ENCODE data around the gene NSDHL. TPM values are rescaled to one million over a fixed set of nuclear protein-coding genes. Genes with fewer than 3 reads are reported as not detected.

Gene NSDHL
- total RNA-seq, 1 donor from 2014 or later = 11.3 TPM

- no peak for DNase-seq
Measured at GRCh38 chrX:152915541-152916241, 84.8 kb downstream of the NSDHL start.

DNA sequence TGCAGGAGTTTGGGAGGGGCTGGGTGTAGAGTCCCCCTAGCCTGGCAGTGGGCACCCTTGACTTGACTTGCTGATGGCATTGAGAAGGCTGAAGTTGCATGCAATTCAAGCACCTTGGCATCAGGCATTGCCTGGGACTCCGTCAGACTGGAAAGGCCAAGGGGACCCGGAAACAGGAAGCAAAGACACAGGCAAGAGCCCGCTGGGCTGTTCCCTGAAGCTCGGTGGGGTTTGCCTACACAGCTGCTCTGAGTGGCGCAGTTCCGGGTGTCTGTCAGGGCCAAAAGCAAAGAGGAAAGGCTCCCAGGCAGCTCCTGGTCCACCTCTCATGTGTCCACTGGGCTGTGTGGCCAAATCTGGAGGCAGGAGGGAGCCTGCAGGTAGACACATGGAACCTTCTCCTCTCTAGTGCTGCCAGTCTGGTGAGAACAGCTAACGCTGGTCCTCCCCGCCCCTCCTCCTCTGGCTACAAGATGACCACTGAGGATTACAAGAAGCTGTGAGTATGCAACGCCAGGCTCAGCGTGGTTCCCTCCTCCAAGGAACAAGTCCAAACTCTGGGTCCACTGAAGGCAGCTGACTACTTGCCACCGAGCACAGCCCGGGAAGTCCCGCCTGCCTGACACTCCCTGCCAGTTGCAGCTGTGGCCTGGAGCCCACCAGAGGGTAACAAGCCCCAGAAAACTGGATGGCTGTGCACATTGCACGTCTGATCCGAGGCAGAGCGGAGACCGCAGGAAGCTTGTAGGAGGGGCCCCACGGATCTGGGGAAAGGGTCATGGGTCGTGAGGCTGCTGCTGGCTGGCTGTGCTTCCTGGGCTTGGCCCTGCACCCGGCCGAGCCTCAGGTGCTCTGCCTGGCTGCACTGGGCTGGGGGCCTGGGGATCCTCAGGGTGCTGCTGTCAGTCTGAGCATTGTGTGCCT lies 87.1 kb downstream of the NSDHL start:
- no peak for DNase-seq

DNA sequence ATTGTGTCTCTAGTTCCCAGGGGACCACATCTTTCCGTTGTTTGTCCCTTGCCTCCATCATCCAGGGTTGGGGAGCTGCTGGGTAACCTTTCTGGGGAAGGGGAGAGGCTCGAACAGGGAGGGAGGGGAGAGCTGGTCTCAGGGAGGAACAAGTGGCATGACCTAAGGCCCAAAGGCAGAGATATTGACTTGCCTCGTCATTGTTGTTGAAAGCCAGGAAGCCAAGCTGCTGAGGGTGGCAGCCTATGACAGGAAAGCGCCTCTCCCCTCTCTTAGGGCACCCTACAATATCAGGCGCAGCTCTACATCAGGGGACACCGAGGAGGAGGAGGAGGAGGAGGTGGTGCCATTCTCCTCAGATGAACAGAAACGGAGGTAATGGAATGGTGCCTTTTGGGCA lies 87.8 kb downstream of the NSDHL start:
- no peak for DNase-seq

Other genes with a start within 250 kb of the NSDHL start
- 0.79 TPM for gene GABRQ, start 193.2 kb upstream of the NSDHL start, total RNA-seq
- not detected for gene MAGEA3, start 132.3 kb upstream of the NSDHL start, total RNA-seq
- not detected for gene CSAG2, start 121.8 kb upstream of the NSDHL start, total RNA-seq
- not detected for gene MAGEA2B, start 116.4 kb upstream of the NSDHL start, total RNA-seq
- not detected for gene CSAG1, start 97.3 kb upstream of the NSDHL start, total RNA-seq
- gene MAGEA12, start 97.3 kb upstream of the NSDHL start, total RNA-seq = not detected
- not detected for gene MAGEA2, start 77.2 kb upstream of the NSDHL start, total RNA-seq
- not detected for gene CSAG3, start 71.8 kb upstream of the NSDHL start, total RNA-seq
- gene MAGEA6, start 61.4 kb upstream of the NSDHL start, total RNA-seq = not detected
- gene CETN2, start 306 bp upstream of the NSDHL start, total RNA-seq = 20.1 TPM
- 17.7 TPM for gene ZNF185, start 67.0 kb downstream of the NSDHL start, total RNA-seq
- gene PNMA5, start 163.1 kb downstream of the NSDHL start, total RNA-seq = not detected
- gene PNMA3, start 225.4 kb downstream of the NSDHL start, total RNA-seq = 0.69 TPM
- gene PNMA6A, start 241.4 kb downstream of the NSDHL start, total RNA-seq = 2.8 TPM